ENCODE data around the gene PRPF6. TPM values are rescaled to one million over a fixed set of nuclear protein-coding genes. Genes with fewer than 3 reads are reported as not detected.
A peak's percentile ranks its signal among the peaks of the same experiment; 100 is the strongest.

PRPF6 gene
- total RNA-seq, 1 donor from 2014 or later: 51.9 TPM

GRCh38 chr20:64065974-64066343 lies 85.0 kb downstream of the PRPF6 start:
- Mint-ChIP-seq H3K4me3 (peak overlapping the region; percentile 50), H3K27ac (no peak overlapping the region)
- no peak overlapping the region for H3K27ac ChIP-seq

GRCh38 chr20:64067005-64067632 lies 86.2 kb downstream of the PRPF6 start:
- TF ChIP-seq CTCF (IDR thresholded peaks at IDR 0.05): no peak
- TF ChIP-seq EZH2 (IDR thresholded peaks at IDR 0.05): no peak
- no peak for TF ChIP-seq EZH2phosphoT487 (IDR thresholded peaks at IDR 0.05)
- Mint-ChIP-seq H3K27ac (peak overlapping the region; percentile 54), H3K4me1 (peaks cover 22% of the 10 kb centered on the region), H3K4me3 (no peak overlapping the region), H3K36me3 (no peaks in the 10 kb centered on the region), H3K9me3 (no peaks in the 10 kb centered on the region), H3K27me3 (ENCODE audit: insufficient read depth, low read depth) (peaks cover 4% of the 10 kb centered on the region)
- Histone ChIP-seq H3K4me1 (peaks cover 7% of the 10 kb centered on the region), H3K9ac (no peak overlapping the region), H3K36me3 (no peaks in the 10 kb centered on the region), H4K20me1 (ENCODE audit: low read depth) (peaks cover 35% of the 10 kb centered on the region), H3F3A (ENCODE audit: low read depth) (peaks cover 4% of the 10 kb centered on the region), H3K4me2 (no peak overlapping the region), H2AFZ (replicated peaks) (no peak overlapping the region), H3K4me3 (no peak overlapping the region), H3K9me3 (ENCODE audit: low read depth) (no peaks in the 10 kb centered on the region), H3K27me3 (no peaks in the 10 kb centered on the region), H3K27ac (no peak overlapping the region), H3K79me2 (ENCODE audit: low read depth) (peaks cover 9% of the 10 kb centered on the region)
- no peak for DNase-seq (ENCODE audit: low spot score)

More at GRCh38 chr20:64065974-64066343, 85.0 kb downstream of the PRPF6 start:
- Mint-ChIP-seq H3K36me3 (no peaks in the 10 kb centered on the region), H3K27me3 (ENCODE audit: insufficient read depth, low read depth) (peaks cover 4% of the 10 kb centered on the region), H3K4me1 (peaks cover 25% of the 10 kb centered on the region), H3K9me3 (no peaks in the 10 kb centered on the region)
- H3K9me3 ChIP-seq (ENCODE audit: low read depth): no peaks in the 10 kb centered on the region
- TF ChIP-seq EZH2 (IDR thresholded peaks at IDR 0.05) (no peak), CTCF (IDR thresholded peaks at IDR 0.05) (no peak), EZH2phosphoT487 (IDR thresholded peaks at IDR 0.05) (no peak)
- H3K79me2 ChIP-seq (ENCODE audit: low read depth): peaks cover 9% of the 10 kb centered on the region
- H3K4me1 ChIP-seq: peaks cover 7% of the 10 kb centered on the region
- DNase-seq (ENCODE audit: low spot score): no peak
- H3K9ac ChIP-seq: no peak overlapping the region
- peaks cover 35% of the 10 kb centered on the region for H4K20me1 ChIP-seq (ENCODE audit: low read depth)
- no peak overlapping the region for H2AFZ ChIP-seq (replicated peaks)
- H3F3A ChIP-seq (ENCODE audit: low read depth): peaks cover 4% of the 10 kb centered on the region
- no peaks in the 10 kb centered on the region for H3K27me3 ChIP-seq
- H3K4me3 ChIP-seq: no peak overlapping the region
- H3K4me2 ChIP-seq: no peak overlapping the region
- H3K36me3 ChIP-seq: no peaks in the 10 kb centered on the region

GRCh38 chr20:64067733-64068307 lies 86.9 kb downstream of the PRPF6 start:
- no peak overlapping the region for H3K27ac Mint-ChIP-seq
- no peak overlapping the region for H3K4me3 Mint-ChIP-seq
- H3K4me1 Mint-ChIP-seq: peaks cover 20% of the 10 kb centered on the region
- Histone ChIP-seq H2AFZ (replicated peaks) (no peak overlapping the region), H3K27me3 (no peaks in the 10 kb centered on the region), H3K4me2 (no peak overlapping the region), H3K27ac (no peak overlapping the region), H3K9ac (no peak overlapping the region), H3F3A (ENCODE audit: low read depth) (peaks cover 4% of the 10 kb centered on the region), H3K4me3 (no peak overlapping the region), H3K36me3 (no peaks in the 10 kb centered on the region), H4K20me1 (ENCODE audit: low read depth) (peaks cover 35% of the 10 kb centered on the region), H3K9me3 (ENCODE audit: low read depth) (no peaks in the 10 kb centered on the region), H3K4me1 (peaks cover 7% of the 10 kb centered on the region), H3K79me2 (ENCODE audit: low read depth) (peaks cover 9% of the 10 kb centered on the region)
- H3K9me3 Mint-ChIP-seq: no peaks in the 10 kb centered on the region
- peaks cover 4% of the 10 kb centered on the region for H3K27me3 Mint-ChIP-seq (ENCODE audit: insufficient read depth, low read depth)
- no peaks in the 10 kb centered on the region for H3K36me3 Mint-ChIP-seq
- DNase-seq (ENCODE audit: low spot score): no peak
- TF ChIP-seq EZH2 (IDR thresholded peaks at IDR 0.05): no peak
- TF ChIP-seq CTCF (IDR thresholded peaks at IDR 0.05): no peak
- no peak for TF ChIP-seq EZH2phosphoT487 (IDR thresholded peaks at IDR 0.05)
